A673 (cell line): Measurements from ENCODE around the gene ERBIN. TPM values are rescaled to one million over a fixed set of nuclear protein-coding genes. Genes with fewer than 3 reads are reported as not detected.

Experiments
- BruUV-seq: library from RNA; stranded (reverse); fragments of 400-500 nt; replicated peaks from 2 replicates; lab custom pipeline; 2021; lab: Mats Ljungman, UMichigan
- CTCF ChIA-PET: fragments of 300-600 bp; sonication (Branson Sonifier 250); formaldehyde crosslinking; loops from one replicate; lab custom pipeline; 2022; ENCODE audit warnings: antibody characterized with exemption; lab: Charles Lee
- POLR2A ChIA-PET: fragments of 300-600 bp; sonication (Branson Sonifier 250); formaldehyde crosslinking; loops from one replicate; lab custom pipeline; 2022; ENCODE audit warnings: antibody characterized with exemption; ENCODE audit not compliant: low non-redundant PET; lab: Charles Lee
- DNase-seq: peaks from one replicate; pipeline ENCODE4 v3.0.0-alpha.2; 2015; ENCODE audit warnings: low spot score
- H3K27ac ChIP-seq: fragments of 200-600 bp; sonication (generic); 2 replicates; pipeline ENCODE4 v1.5.1; 2016; ENCODE audit warnings: mixed run types, low read depth, mild to moderate bottlenecking, mixed read lengths, antibody characterized with exemption, low read length; ENCODE audit not compliant: poor library complexity, severe bottlenecking
- H3K27me3 ChIP-seq: fragments of 200-600 bp; sonication (generic); replicated peaks from 2 replicates; pipeline ENCODE4 v1.6.1; 2017; ENCODE audit warnings: mixed run types, low read depth, mild to moderate bottlenecking, mixed read lengths, antibody characterized with exemption, low read length; ENCODE audit not compliant: insufficient read depth, poor library complexity
- H3K36me3 ChIP-seq: fragments of 200-600 bp; sonication (generic); 2 replicates; pipeline ENCODE4 v1.6.1; 2016; ENCODE audit warnings: mixed run types, mild to moderate bottlenecking, mixed read lengths, antibody characterized with exemption, low read length; ENCODE audit not compliant: insufficient read depth, poor library complexity, severe bottlenecking
- H3K4me1 ChIP-seq: fragments of 200-600 bp; sonication (generic); 2 replicates; pipeline ENCODE4 v1.6.1; 2017; ENCODE audit warnings: mixed run types, mild to moderate bottlenecking, mixed read lengths, antibody characterized with exemption, low read length; ENCODE audit not compliant: insufficient read depth, poor library complexity, severe bottlenecking
- H3K4me3 ChIP-seq: fragments of 200-600 bp; sonication (generic); 2 replicates; pipeline ENCODE4 v1.5.1; 2016; ENCODE audit warnings: low read depth, mixed run types, mild to moderate bottlenecking, mixed read lengths, low read length; ENCODE audit not compliant: poor library complexity, severe bottlenecking
- H3K9me3 ChIP-seq: fragments of 200-600 bp; sonication (generic); 2 replicates; pipeline ENCODE4 v1.6.1; 2016; ENCODE audit warnings: mixed run types, low read depth, mild to moderate bottlenecking, mixed read lengths, antibody characterized with exemption, low read length; ENCODE audit not compliant: poor library complexity, severe bottlenecking
- CTCF ChIP-seq: fragments of 300-800, 200-600 bp; sonication (generic); conservative IDR thresholded peaks from 2 replicates; pipeline ENCODE4 v1.5.1; 2017; ENCODE audit warnings: low read depth, mild to moderate bottlenecking, antibody characterized with exemption, low read length, moderate library complexity, mixed read lengths
- EZH2 ChIP-seq: fragments of 200-600 bp; sonication (generic); IDR thresholded peaks from 2 replicates; pipeline ENCODE4 v1.6.1; 2017; ENCODE audit warnings: borderline replicate concordance, low read depth, mild to moderate bottlenecking, mixed read lengths, antibody characterized with exemption, low read length; ENCODE audit not compliant: poor library complexity, severe bottlenecking
- intact Hi-C: fragments of 100-400 bp; cut with micrococcal nuclease; formaldehyde crosslinking; loops from one replicate; pipeline ENCODE4 v1.10.0; 2022; ENCODE audit not compliant: unreplicated experiment
- total RNA-seq: library from RNA; stranded (reverse); gene quantifications from 2 replicates; pipeline ENCODE4 v1.2.3, GENCODE V29; 2021

Gene ERBIN
- total RNA-seq, 1 experiment from 2014 or later: 47.5 TPM

DNA sequence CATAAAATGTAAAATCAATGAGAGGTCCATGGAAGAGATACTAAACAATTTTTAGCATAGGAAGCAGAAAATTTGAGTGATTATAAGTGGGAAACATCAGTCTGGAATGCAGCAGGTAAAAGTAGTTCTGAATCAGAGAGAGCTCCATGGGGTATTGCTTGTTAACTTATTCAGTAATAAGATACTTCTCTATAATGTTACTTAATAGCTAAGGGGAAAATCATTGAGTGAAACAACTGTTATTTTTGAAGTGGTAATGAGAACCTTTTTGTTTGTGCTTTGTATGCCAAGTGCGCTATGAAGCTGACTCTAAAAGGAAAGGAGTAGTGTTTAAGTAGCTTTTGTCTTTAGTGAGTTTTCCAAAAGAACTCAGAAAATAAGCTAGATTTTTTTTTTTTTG is 95.2 kb downstream of the ERBIN start:
- intact Hi-C loops: no loop called here
- POLR2A ChIA-PET: no interaction called here

DNA sequence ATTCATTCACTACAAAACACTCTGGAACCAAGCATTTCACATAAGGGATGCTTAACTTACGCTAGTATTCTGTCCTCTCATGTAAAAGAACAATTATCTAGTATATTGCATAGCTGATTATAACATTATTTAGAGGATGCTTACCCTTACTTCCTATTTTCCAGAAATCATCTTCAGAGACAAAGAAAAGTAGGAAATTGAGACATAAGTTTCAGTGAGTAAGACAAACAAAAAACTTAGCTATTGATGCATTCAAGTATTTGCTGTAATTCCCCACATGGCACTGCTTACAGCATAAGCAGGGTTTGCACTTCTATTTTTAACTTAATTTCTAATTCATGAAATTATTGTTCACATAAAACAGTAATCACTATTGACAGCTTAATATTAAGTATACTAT is 112.9 kb downstream of the ERBIN start:
- H3K9me3 ChIP-seq: no peaks in the 10 kb centered on the region
- H3K36me3 ChIP-seq: peaks cover 19% of the 10 kb centered on the region
- H3K4me3 ChIP-seq: no peak overlapping the region
- TF ChIP-seq EZH2: no peak
- TF ChIP-seq CTCF: no peak
- BruUV-seq: no TSS peak
- DNase-seq: no peak
- intact Hi-C loops: no loop called here
- CTCF ChIA-PET: no interaction called here
- POLR2A ChIA-PET: no interaction called here
- peaks cover 9% of the 10 kb centered on the region for H3K4me1 ChIP-seq
- no peak overlapping the region for H3K27ac ChIP-seq
- H3K27me3 ChIP-seq: no peaks in the 10 kb centered on the region

More for the DNA sequence above, 95.2 kb downstream of the ERBIN start:
- no TSS peak for BruUV-seq
- Histone ChIP-seq H3K9me3 (no peaks in the 10 kb centered on the region), H3K4me1 (no peaks in the 10 kb centered on the region), H3K36me3 (peaks cover 10% of the 10 kb centered on the region), H3K27me3 (no peaks in the 10 kb centered on the region), H3K27ac (no peak overlapping the region), H3K4me3 (no peak overlapping the region)
- CTCF ChIA-PET: no interaction called here
- no peak for DNase-seq
- no peak for TF ChIP-seq EZH2
- TF ChIP-seq CTCF: no peak

DNA sequence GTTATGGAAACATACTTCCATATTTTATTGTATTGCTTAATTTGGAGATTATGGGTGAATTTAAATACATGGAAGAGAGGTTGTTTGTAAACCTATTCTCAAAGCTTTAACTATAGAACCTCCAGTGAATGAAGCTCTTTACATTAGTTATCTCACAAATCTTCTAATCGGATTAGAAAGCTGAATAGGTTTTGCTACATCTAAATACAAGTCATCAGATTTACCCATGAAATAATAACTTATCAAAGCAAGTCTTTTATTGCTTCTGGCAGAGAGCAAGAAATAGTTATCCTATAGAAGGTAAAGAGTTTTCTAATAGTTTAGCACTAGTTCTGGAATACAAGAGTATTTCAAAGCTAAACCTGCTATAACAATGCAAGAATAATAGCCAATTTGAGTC is 113.3 kb downstream of the ERBIN start:
- peak; percentile 5 for DNase-seq
- CTCF ChIA-PET: no interaction called here
- Histone ChIP-seq H3K4me3 (no peak overlapping the region), H3K9me3 (no peaks in the 10 kb centered on the region), H3K27ac (no peak overlapping the region), H3K36me3 (peaks cover 22% of the 10 kb centered on the region), H3K27me3 (no peaks in the 10 kb centered on the region), H3K4me1 (peaks cover 9% of the 10 kb centered on the region)
- TF ChIP-seq CTCF: no peak
- no peak for TF ChIP-seq EZH2
- no TSS peak for BruUV-seq
- POLR2A ChIA-PET: no interaction called here
- intact Hi-C loops: no loop called here
